HG02763 (cell line): Measurements from ENCODE around the gene VRTN.
"Not testable (repeated sequence)": the region's sequence is repeated elsewhere in the genome, so short reads cannot be mapped to it uniquely, and the experiment has no call there.

Source experiments
- ATAC-seq: cut with Tn5 transposase; IDR thresholded peaks from one replicate; pipeline ENCODE4 v1.9.1; 2021; ENCODE audit warnings: mild to moderate bottlenecking, moderate library complexity; ENCODE audit not compliant: unreplicated experiment

VRTN gene

DNA sequence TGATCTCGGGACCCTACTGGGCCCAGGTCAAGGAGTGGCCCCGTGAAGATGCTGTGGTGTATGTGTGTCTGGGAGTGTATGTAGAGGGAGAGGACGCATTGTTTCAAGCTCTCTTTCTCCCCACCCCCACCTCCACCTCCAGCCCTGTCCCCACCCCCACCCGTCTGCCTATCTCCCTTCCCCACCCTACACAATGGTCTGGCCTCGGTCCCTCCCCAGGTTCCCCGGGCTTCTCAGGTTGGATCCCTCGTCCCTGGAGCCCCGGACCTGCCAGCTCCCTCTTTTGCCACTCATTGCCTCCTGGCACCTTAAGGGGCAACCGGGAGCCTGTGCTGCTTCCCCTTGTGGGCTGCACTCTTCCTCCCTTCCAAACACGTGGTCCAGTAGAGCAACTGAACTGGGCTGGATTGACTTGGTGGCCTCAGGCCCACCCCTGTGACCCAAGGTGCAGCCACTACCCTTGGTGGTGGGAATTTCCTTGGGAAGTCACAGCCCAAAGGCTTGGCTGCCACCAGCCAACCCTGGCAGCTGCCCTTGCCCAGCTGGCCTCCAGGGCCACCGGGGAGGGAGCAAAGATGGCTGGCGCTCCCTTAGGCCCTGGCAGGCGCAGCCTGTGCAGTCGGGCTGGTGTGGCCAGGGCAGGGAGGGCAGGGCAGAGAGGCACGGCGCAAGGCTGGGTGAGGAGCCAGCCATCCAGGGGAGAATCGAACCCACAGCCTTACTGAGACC, 628 bp downstream of the VRTN start:
- ATAC-seq, result no peak

DNA sequence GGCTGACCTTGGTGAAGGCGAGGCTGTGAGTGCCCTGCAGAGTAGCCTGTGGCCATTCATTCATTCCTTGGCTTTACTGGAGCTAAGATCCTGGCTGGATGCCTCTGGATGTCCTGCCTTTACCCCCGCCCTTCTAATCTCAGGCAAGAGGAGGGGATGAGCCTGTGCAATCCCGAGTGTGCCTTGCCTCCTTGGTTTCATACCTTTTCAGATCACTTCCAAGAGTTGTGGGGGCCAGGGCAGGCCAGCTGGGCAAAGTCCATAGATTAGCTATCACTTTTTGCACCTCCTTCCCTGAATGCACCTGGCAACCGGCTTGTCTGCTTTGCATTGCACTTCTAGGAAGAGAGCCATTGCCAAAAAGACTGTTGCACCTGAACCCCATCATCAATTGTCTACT, 1.5 kb downstream of the VRTN start:
- ATAC-seq, result no peak

DNA sequence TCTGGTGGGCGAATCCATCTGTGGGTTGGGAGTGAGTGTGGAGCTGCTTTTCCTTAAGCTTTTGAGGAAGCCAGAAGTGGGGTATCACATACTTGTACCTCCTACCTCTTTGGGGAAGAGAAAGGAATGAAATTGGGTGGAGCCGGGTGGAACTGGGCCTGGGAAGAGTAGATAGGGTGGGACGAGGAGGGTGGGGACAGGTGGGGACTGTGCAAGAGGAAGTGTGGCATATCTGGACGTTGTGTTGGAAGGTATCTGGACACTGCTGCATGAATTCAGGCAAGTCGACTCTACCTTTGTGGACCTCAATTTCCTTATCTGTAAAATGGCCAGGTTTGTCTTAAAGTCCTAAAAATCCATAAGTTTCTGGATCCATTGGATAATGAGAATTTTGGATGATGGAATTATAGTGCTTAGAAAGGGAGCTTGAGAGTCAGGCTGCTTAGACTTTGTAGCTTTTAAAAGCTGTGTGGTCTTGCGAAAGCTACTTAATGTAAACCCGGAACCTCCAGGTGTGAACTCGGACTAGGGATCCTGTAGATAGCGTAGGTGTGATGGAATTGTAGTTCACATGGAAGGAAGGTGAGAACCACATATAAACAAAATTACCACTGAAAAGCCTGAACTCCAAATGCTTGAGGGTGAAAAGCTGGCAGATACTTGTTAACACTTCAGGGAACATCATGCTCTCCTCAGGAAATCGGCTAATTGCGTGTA, 2.1 kb downstream of the VRTN start:
- no peak for ATAC-seq

DNA sequence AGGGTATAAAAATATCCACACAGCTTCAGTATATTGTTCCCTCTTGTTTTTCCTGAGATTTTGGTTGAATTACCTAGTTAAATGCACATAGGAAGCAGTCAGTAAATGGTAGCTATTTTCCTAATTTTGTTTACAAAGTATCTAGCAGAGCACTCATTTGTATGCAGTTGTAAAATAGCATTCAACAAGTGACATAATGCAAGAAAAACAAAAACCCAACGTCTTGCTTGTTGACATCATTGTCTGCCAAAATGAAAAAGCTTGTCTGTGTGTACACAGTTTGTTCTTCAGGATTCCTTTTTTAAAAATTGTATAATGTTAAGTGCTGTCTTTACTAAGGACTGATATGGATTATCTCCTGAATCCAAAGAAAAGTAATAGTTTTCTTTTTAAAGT, 2.7 kb downstream of the VRTN start:
- ATAC-seq, result no peak

DNA sequence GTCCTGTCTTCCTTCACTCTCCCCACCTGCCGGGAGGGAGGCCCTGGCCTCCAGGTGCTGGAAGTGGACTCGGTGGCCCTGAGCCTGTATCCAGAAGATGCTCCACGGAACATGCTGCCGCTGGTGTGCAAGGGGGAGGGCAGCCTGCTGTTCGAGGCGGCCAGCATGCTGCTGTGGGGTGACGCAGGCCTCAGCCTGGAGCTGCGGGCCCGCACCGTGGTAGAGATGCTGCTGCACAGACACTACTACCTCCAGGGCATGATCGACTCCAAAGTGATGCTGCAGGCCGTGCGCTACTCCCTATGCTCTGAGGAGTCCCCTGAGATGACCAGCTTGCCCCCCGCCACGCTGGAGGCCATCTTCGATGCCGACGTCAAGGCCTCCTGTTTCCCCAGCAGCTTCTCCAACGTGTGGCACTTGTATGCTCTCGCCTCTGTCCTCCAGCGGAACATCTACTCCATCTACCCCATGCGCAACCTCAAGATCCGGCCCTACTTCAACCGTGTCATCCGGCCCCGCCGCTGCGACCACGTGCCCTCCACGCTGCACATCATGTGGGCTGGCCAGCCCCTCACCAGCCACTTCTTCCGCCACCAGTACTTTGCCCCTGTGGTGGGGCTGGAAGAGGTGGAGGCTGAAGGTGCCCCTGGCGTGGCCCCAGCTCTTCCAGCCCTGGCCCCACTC, 8.8 kb downstream of the VRTN start:
- ATAC-seq, result no peak

GRCh38 chr14:74357585-74357984, 9.3 kb downstream of the VRTN start:
- ATAC-seq, result no peak

GRCh38 chr14:74358176-74358829, 10.0 kb downstream of the VRTN start:
- no peak for ATAC-seq

- no peak for ATAC-seq
Measured at GRCh38 chr14:74360163-74360562, 11.9 kb downstream of the VRTN start.

- no peak for ATAC-seq
Measured at GRCh38 chr14:74362361-74362915, 14.2 kb downstream of the VRTN start.

GRCh38 chr14:74364271-74364880, 16.1 kb downstream of the VRTN start:
- ATAC-seq, result no peak

- no peak for ATAC-seq
Measured at GRCh38 chr14:74368026-74368425, 19.8 kb downstream of the VRTN start.

DNA sequence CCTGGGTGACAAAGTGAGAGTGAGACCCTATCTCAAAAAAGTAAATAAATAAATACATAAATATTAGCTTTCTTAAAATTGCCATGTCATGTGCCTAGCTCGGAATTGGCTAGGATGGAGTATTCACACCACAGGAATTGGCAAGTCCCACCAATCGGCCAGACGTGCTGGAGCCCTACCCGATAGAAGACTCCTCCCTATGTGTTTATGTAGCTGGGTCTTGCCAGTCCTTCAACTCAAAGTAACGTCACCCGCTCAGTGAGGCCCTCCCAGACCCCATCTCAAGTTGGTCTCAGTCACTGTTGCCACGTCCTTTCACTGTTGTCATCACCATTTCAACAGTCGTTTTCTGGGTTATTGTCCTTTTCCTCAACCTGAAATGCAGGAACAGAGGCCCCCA, 20.2 kb downstream of the VRTN start:
- ATAC-seq, result no peak

- no peak for ATAC-seq
Measured at GRCh38 chr14:74377976-74378690, 29.9 kb downstream of the VRTN start.

GRCh38 chr14:74380172-74380571, 31.9 kb downstream of the VRTN start:
- ATAC-seq, result no peak

- ATAC-seq, result no peak
Measured at GRCh38 chr14:74380845-74381244, 32.6 kb downstream of the VRTN start.

DNA sequence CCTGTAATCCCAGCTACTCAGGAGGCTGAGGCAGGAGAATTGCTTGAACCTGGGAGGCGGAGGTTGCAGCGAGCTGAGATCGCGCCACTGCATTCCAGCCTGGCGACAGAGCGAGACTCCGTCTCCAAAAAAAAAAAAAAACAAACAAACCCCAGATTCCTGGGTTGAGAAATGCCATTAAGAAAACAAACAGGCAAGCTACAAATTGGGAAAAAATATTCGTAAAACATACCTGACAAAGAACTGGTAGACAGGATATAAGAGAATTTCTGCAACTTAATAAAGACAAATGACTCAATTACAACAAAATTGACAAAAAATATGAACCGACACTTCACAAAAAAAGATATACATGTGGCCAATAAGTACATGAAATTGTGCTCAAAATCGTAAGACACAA, 33.3 kb downstream of the VRTN start:
- not testable (repeated sequence) for ATAC-seq

GRCh38 chr14:74382231-74382630, 34.0 kb downstream of the VRTN start:
- ATAC-seq, result no peak

GRCh38 chr14:74389980-74390379, 41.7 kb downstream of the VRTN start:
- ATAC-seq, result no peak

DNA sequence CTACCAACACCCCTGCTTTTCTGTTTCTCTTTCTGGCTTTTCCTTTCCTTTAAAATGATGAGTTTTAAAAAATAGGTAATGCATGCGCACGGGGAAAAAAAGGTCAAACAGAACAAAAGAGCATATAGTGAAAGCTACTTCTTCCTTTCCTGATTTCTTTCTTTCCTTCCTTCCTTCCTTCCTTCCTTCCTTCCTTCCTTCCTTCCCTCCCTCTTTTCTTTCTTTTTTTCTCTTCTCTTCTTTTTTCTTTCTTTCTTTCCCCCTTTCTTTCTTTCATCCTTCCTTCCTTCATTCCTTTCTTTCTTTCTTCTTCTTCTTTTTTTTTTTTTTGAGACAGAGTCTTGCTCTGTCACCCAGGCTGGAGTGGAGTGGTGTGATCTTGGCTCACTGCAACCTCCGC, 42.2 kb downstream of the VRTN start:
- ATAC-seq, result not testable (repeated sequence)

DNA sequence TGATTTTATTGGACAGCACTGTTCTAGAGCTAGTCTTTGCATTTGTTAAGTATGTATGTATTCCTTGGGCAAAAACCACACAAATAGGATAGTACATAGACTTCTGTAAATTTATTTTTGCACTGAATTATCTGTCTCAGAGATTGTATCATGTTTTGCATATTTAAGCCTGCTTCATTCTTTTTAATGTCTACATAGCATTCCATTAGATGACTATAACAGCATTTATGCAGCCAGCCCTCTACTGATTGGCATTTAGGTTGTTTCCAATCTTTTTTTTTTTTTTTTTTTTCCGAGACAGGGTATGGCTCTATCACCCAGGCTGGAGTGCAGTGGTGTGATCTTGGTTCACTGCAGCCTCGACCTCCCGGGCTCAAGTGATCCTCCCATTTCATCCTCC, 43.2 kb downstream of the VRTN start:
- ATAC-seq, result no peak
